HepG2 (cell line): ENCODE results near the gene GART. TPM values are rescaled to one million over a fixed set of nuclear protein-coding genes. Genes with fewer than 3 reads are reported as not detected.

ENCODE experiments used
- ATAC-seq: fragments of 200-7000 bp; cut with Tn5 transposase; 3 replicates; pipeline ENCODE4 v1.9.1; 2020; ENCODE audit warnings: mild to moderate bottlenecking, moderate library complexity
- BruUV-seq: library from RNA; stranded (reverse); fragments of 400-500 nt; replicated peaks from 2 replicates; lab custom pipeline; 2021; lab: Mats Ljungman, UMichigan
- CTCF ChIA-PET: fragments of 300-600 bp; formaldehyde crosslinking; extraction: SDS; loops from one replicate; lab custom pipeline; 2021; ENCODE audit warnings: low total read pairs, inconsistent platforms, low intra/inter-chr PET ratio; lab: Yijun Ruan, JAX
- POLR2A ChIA-PET: fragments of 350-600 bp; sonication (Branson Sonifier 250); formaldehyde crosslinking; loops from one replicate; lab custom pipeline; 2020; ENCODE audit warnings: antibody characterized with exemption, inconsistent platforms; lab: Yijun Ruan, JAX
- DNase-seq: peaks from one replicate; pipeline ENCODE4 v3.0.0-alpha.2; 2015; ENCODE audit warnings: low spot score
- FAIRE-seq: peaks from 3 replicates; lab custom pipeline; 2011; peaks lifted over from hg19 to GRCh38; lab: Jason Lieb, UNC
- H2AFZ ChIP-seq: one replicate; pipeline ENCODE4 v1.6.1; 2011; ENCODE audit warnings: low read length, inconsistent platforms
- H3K27ac ChIP-seq: fragments of 300-600 bp; 3 replicates; pipeline ENCODE4 v1.8.0; 2011; ENCODE audit warnings: mixed run types, mild to moderate bottlenecking, mixed read lengths, low read length, inconsistent platforms; ENCODE audit not compliant: insufficient read depth; ENCODE audit errors: extremely low read length
- H3K27me3 ChIP-seq, 2 experiments: fragments of 200-600 bp in 1 of 2; 2 replicates in 1 of 2; 3 replicates in 1 of 2; pipeline versions ENCODE4 v1.6.0 to v1.8.0; 2011; ENCODE audit warnings: low read length in 2 of 2, mild to moderate bottlenecking in 2 of 2, moderate library complexity in 2 of 2, inconsistent platforms in 1 of 2; ENCODE audit not compliant: insufficient read depth in 2 of 2, control insufficient read depth in 1 of 2
- H3K36me3 ChIP-seq, 2 experiments: fragments of 200-600 bp in 1 of 2; replicated peaks in 1 of 2; 2 replicates in 1 of 2; 3 replicates in 1 of 2; pipeline versions ENCODE4 v1.5.1 to v1.8.0; 2011; ENCODE audit warnings: low read length in 2 of 2, inconsistent platforms in 1 of 2; ENCODE audit not compliant: insufficient read depth in 2 of 2, control insufficient read depth in 1 of 2
- H3K4me1 ChIP-seq: 2 replicates; pipeline ENCODE4 v1.5.1; 2012; ENCODE audit warnings: low read length, inconsistent platforms; ENCODE audit not compliant: insufficient read depth
- H3K4me2 ChIP-seq: 2 replicates; pipeline ENCODE4 v1.6.0; 2011; ENCODE audit warnings: low read depth, low read length, inconsistent platforms
- H3K4me3 ChIP-seq, 3 experiments: fragments of 200-600 bp in 1 of 3; sonication (generic), shearing (Covaris generic) in 1 of 3; replicated peaks in 1 of 3; 2 replicates each; pipeline ENCODE4 v1.5.1; 2011 to 2016; ENCODE audit warnings: low read length in 3 of 3, inconsistent platforms in 2 of 3, low read depth in 2 of 3, mild to moderate bottlenecking in 2 of 3, control low read depth in 1 of 3, mixed read lengths in 1 of 3; ENCODE audit not compliant: insufficient read depth in 1 of 3
- H3K79me2 ChIP-seq: one replicate; pipeline ENCODE4 v1.6.1; 2011; ENCODE audit warnings: low read length, inconsistent platforms; ENCODE audit not compliant: insufficient read depth
- H3K9ac ChIP-seq: 2 replicates; pipeline ENCODE4 v1.6.0; 2011; ENCODE audit warnings: mild to moderate bottlenecking, low read depth, low read length, inconsistent platforms; ENCODE audit not compliant: insufficient read depth
- H3K9me3 ChIP-seq: 2 replicates; pipeline ENCODE4 v1.5.1; 2012; ENCODE audit warnings: mild to moderate bottlenecking, low read length
- H4K20me1 ChIP-seq: 2 replicates; pipeline ENCODE4 v1.6.0; 2011; ENCODE audit warnings: inconsistent platforms, mild to moderate bottlenecking, low read length, moderate library complexity; ENCODE audit not compliant: insufficient read depth
- CCAR2 ChIP-seq: fragments of 200-400 bp; formaldehyde crosslinking; optimal IDR thresholded peaks from 2 replicates; pipeline ENCODE3; 2018; ENCODE audit warnings: low read depth, mild to moderate bottlenecking, low read length, moderate library complexity
- GTF3A ChIP-seq: sonication (generic); formaldehyde crosslinking; conservative IDR thresholded peaks from 2 replicates; pipeline ENCODE4 v1.4.0; 2020; ENCODE audit warnings: mild to moderate bottlenecking, missing genetic modification reagents
- RARG ChIP-seq: sonication (generic); formaldehyde crosslinking; IDR thresholded peaks from 2 replicates; pipeline ENCODE4 v1.4.0; 2020; ENCODE audit warnings: low read depth, mild to moderate bottlenecking, missing genetic modification reagents
- SNRNP70 ChIP-seq: fragments of 200-400 bp; formaldehyde crosslinking; IDR thresholded peaks from 2 replicates; pipeline ENCODE4 v1.6.1; 2017; ENCODE audit warnings: mild to moderate bottlenecking, low read depth, low read length, moderate library complexity
- ZFX ChIP-seq: sonication (generic); formaldehyde crosslinking; IDR thresholded peaks from 2 replicates; pipeline ENCODE4 v1.4.0; 2020; ENCODE audit warnings: mild to moderate bottlenecking, low read depth, missing genetic modification reagents, moderate library complexity
- ZNF33A ChIP-seq: sonication (generic); formaldehyde crosslinking; IDR thresholded peaks from 2 replicates; pipeline ENCODE4 v1.5.1; 2020; ENCODE audit warnings: missing genetic modification reagents, mild to moderate bottlenecking, moderate library complexity, borderline replicate concordance
- ZNF83 ChIP-seq: sonication (generic); formaldehyde crosslinking; IDR thresholded peaks from 2 replicates; pipeline ENCODE4 v1.4.0; 2020; ENCODE audit warnings: missing genetic modification reagents, mild to moderate bottlenecking, borderline replicate concordance
- WGBS: methylation state at CpG from one replicate; pipeline ENCODE4 v1.1.6; 2017; ENCODE audit warnings: low lambda C conversion rate; 5-methylcytosine and 5-hydroxymethylcytosine counted together
- in situ Hi-C: cut with HindIII; loops from 2 replicates; pipeline ENCODE4 v1.10.0; 2017; ENCODE audit warnings: low pct_unique_long_range_greater_than_20kb; ENCODE audit not compliant: extremely low pct_ligation_motif_present
- intact Hi-C: fragments of 100-400 bp; cut with micrococcal nuclease; formaldehyde crosslinking; loops from one replicate; pipeline ENCODE4 v1.10.0; 2022; ENCODE audit not compliant: unreplicated experiment
- polyA plus RNA-seq, 8 experiments: library from polyadenylated mRNA; depleted of rRNA in 3 of 8; stranded (reverse) in 7 of 8; unstranded in 1 of 8; fragments of >200 nt; fragmentation: Illumina TruSeq in 4 of 8; extraction: Trizol in 4 of 8; gene quantifications; 2 replicates each; pipeline versions ENCODE4 v1.2.1 to v1.2.3, GENCODE V29; 2011 to 2016; ENCODE audit warnings: low read depth in 4 of 8, missing spikeins in 1 of 8, mixed read lengths in 1 of 8; ENCODE audit not compliant: insufficient read depth in 1 of 8
- total RNA-seq, 5 experiments: library from RNA; depleted of rRNA; stranded (reverse); fragments of >200 nt; fragmentation: Illumina TruSeq; extraction: Trizol; gene quantifications; 2 replicates each; pipeline ENCODE4 v1.2.3, GENCODE V29; 2016; ENCODE audit warnings: low read depth in 1 of 5
- TF ChIP-seq, protein P1 (sequence below), 2 experiments: sonication (generic) in 1 of 2; formaldehyde crosslinking in 1 of 2; IDR thresholded peaks; 2 replicates each; pipeline versions ENCODE4 v1.4.0 to v1.6.1; 2018 to 2020; ENCODE audit warnings: missing genetic modification reagents in 2 of 2, borderline replicate concordance in 1 of 2, low read depth in 1 of 2, mild to moderate bottlenecking in 1 of 2, missing biosample characterization in 1 of 2

The GART gene
- total and polyA plus RNA-seq, 2 of the 13 experiments (the other 11 are each of a cell fraction or from before 2014, with no cell fraction given): 17.9 to 109 TPM

DNA sequence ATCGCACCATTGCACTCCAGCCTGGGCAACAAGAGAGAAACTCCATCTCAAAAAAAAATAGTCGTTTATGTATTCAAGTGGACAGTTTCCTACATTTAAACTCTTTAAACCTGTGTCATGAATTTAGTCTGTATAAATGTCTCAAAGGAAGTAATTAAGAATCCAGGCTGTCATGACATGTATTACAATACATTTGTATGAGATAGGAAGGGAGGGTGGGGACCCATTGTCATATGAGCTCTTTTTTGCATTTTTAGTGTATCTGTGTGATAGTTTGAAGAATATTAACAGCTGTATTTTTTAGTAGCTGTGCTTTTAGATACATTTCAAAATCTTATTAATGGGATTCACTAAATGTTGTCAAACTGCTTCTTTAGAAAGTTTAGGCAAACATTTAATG lies 26.5 kb upstream of the GART start:
- in situ Hi-C loops: no loop called here
- 90% methylated on average over 2 of the region's 2 CpGs for whole genome bisulfite sequencing
- ATAC-seq (no peak), DNase-seq (no peak), FAIRE-seq (no peak)
- CTCF ChIA-PET: no interaction called here
- H3K4me2 ChIP-seq: no peak overlapping the region
- no peak overlapping the region for H3K4me3 ChIP-seq
- peaks cover 40% of the 10 kb centered on the region for H3K4me1 ChIP-seq
- H3K9me3 ChIP-seq: no peaks in the 10 kb centered on the region
- intact Hi-C loops: no loop called here
- H3K9ac ChIP-seq: no peak overlapping the region
- POLR2A ChIA-PET: interaction anchor here (1.2 to 1.3 kb wide), 2 partner anchors 17 to 20 kb away, joined by 3 to 6 read pairs; partner anchors contain the start of gene DONSON
- BruUV-seq: no TSS peak
- H3K27ac ChIP-seq: no peak overlapping the region
- H3K27me3 ChIP-seq: no peaks in the 10 kb centered on the region
- no peak overlapping the region for H2AFZ ChIP-seq
- peaks cover 7 to 30% of the 10 kb centered on the region in 2 experiments for H3K36me3 ChIP-seq
- peaks cover 3% of the 10 kb centered on the region for H3K79me2 ChIP-seq
- H4K20me1 ChIP-seq: no peaks in the 10 kb centered on the region
- TF ChIP-seq RARG (no peak), ZFX (CRISPR knock-in tag) (no peak), ZNF33A (CRISPR knock-in tag) (no peak), SNRNP70 (no peak), CCAR2 (no peak), ZNF83 (no peak), GTF3A (CRISPR knock-in tag) (no peak)
- TF ChIP-seq, protein P1, sequence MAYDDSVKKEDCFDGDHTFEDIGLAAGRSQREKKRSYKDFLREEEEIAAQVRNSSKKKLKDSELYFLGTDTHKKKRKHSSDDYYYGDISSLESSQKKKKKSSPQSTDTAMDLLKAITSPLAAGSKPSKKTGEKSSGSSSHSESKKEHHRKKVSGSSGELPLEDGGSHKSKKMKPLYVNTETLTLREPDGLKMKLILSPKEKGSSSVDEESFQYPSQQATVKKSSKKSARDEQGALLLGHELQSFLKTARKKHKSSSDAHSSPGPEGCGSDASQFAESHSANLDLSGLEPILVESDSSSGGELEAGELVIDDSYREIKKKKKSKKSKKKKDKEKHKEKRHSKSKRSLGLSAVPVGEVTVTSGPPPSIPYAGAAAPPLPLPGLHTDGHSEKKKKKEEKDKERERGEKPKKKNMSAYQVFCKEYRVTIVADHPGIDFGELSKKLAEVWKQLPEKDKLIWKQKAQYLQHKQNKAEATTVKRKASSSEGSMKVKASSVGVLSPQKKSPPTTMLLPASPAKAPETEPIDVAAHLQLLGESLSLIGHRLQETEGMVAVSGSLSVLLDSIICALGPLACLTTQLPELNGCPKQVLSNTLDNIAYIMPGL (CRISPR knock-in tag; IDR thresholded peaks at IDR 0.05; ENCODE audit: borderline replicate concordance in 1 of 2, low read depth in 1 of 2): no peak
